Ectodermal cell (in vitro differentiated cells): ENCODE data around the gene KIRREL3.
"Not testable (repeated sequence)": the region's sequence is repeated elsewhere in the genome, so short reads cannot be mapped to it uniquely, and the experiment has no call there.

Experiments used
- H3K27ac ChIP-seq: 2 replicates; pipeline ENCODE4 v1.7.0; 2013; ENCODE audit warnings: mild to moderate bottlenecking, low read depth, low read length; ENCODE audit not compliant: insufficient read depth, poor library complexity, severe bottlenecking
- H3K27me3 ChIP-seq: 2 replicates; pipeline ENCODE4 v1.7.0; 2013; ENCODE audit warnings: mild to moderate bottlenecking, low read length; ENCODE audit not compliant: insufficient read depth, control insufficient read depth, poor library complexity, severe bottlenecking
- H3K36me3 ChIP-seq: one replicate; pipeline ENCODE4 v1.7.0; 2013; ENCODE audit warnings: low read length; ENCODE audit not compliant: control insufficient read depth, insufficient read depth
- H3K4me1 ChIP-seq: one replicate; pipeline ENCODE4 v1.7.0; 2013; ENCODE audit warnings: low read length; ENCODE audit not compliant: control insufficient read depth, insufficient read depth
- H3K4me3 ChIP-seq: 2 replicates; pipeline ENCODE4 v1.7.0; 2013; ENCODE audit warnings: low read depth, low read length, control low read depth; ENCODE audit not compliant: insufficient read depth
- H3K9me3 ChIP-seq: 2 replicates; pipeline ENCODE4 v1.7.0; 2013; ENCODE audit warnings: mild to moderate bottlenecking, low read length, moderate library complexity; ENCODE audit not compliant: control insufficient read depth
- WGBS, 2 experiments: methylation state at CpG; one replicate each; pipeline ENCODE4 v1.1.7; 2013; ENCODE audit warnings: missing lambda C conversion rate in 2 of 2; 5-methylcytosine and 5-hydroxymethylcytosine counted together

KIRREL3 gene

DNA sequence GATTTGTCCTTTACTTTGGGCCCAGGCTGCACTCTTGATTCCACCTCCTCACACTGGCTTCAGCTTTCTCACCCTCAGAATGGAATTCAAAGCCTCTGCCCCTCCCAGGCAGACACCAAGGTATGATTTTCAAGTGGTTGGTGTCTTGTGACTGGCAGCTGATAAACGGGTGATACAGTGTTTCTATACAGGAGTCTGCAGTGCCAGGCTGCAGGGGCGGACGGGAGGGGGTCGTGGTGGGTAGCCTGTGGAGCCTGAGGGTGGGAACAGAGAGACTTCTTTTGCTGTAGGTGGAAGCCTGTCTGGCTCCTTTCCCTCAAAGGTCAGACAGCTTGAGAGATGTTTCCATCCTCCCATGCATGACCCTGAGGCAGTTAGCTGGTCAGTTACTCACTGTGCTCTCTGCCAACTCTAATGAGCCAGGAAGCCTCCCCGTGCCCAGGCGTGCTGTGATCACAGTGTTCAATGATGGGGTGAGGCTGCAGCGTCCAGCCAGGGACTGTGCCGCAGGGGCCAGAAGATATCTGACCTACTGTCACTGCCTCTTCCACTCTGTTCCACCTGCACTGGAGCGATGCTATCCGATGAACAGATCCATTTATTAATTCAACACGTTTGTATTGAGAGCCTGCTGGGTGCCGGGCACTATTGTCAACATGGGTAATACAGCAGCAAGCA is 627.0 kb downstream of the KIRREL3 start:
- not testable (repeated sequence) for H3K9me3 ChIP-seq, H3K36me3 ChIP-seq, H3K27ac ChIP-seq, H3K27me3 ChIP-seq, H3K4me3 ChIP-seq
- 89 to 91% methylated on average over 10 to 12 of the region's 12 CpGs for WGBS, 2 experiments
- peaks cover 12% of the 10 kb centered on the region for H3K4me1 ChIP-seq
